ENCODE data around the gene DNAJC1.
"Not testable (repeated sequence)": the region's sequence is repeated elsewhere in the genome, so short reads cannot be mapped to it uniquely, and the experiment has no call there.

GRCh38 chr10:21834574-21834973 lies 169.0 kb downstream of the DNAJC1 start:
- not testable (repeated sequence) for TF ChIP-seq CTCF (IDR thresholded peaks at IDR 0.05; ENCODE audit: low read length); EZH2 (IDR thresholded peaks at IDR 0.05; ENCODE audit: borderline replicate concordance, low read length)
